ENCODE data around the gene CCBE1.

- TF ChIP-seq CTCF (IDR thresholded peaks at IDR 0.05; ENCODE audit: insufficient read depth, low read depth, low read length) (no peak), EZH2 (IDR thresholded peaks at IDR 0.05; ENCODE audit: insufficient read depth, low read length) (no peak)
Observed at GRCh38 chr18:59701272-59701671, 4.0 kb upstream of the CCBE1 start.
